Liver (tissue), 2 donors: ENCODE data around the gene HSD17B1.

Experiments
- CTCF ChIP-seq: fragments of 150-350 bp; IDR thresholded peaks from 2 replicates; pipeline ENCODE4 v1.5.1; 2017; ENCODE audit warnings: improper control_type of control experiment, low read depth, low read length; ENCODE audit not compliant: missing input control
- MAX ChIP-seq: IDR thresholded peaks from 2 replicates; pipeline ENCODE4 v1.6.1; 2016; ENCODE audit warnings: antibody characterized with exemption
- donor health status: healthy.

GRCh38 chr17:42521666-42522262 is 31.0 kb upstream of the HSD17B1 start:
- TF ChIP-seq CTCF (no peak), MAX (no peak)
